Liver (tissue), 9 donors: Measurements from ENCODE around the gene ADGRB2. TPM values are rescaled to one million over a fixed set of nuclear protein-coding genes. Genes with fewer than 3 reads are reported as not detected.

Experiments
- DNase-seq: peaks from one replicate; pipeline ENCODE4 v3.0.0-alpha.2; 2017; ENCODE audit warnings: low spot score
- H3K27ac ChIP-seq, 2 donors: one replicate each; pipeline ENCODE4 v1.7.0; 2013; ENCODE audit warnings: inconsistent platforms in 2 of 2, low read length in 2 of 2, control low read depth in 1 of 2, low read depth in 1 of 2, mild to moderate bottlenecking in 1 of 2
- H3K27me3 ChIP-seq, 4 donors: one replicate each; pipeline versions ENCODE4 v1.6.1 to v1.7.0; 2013; ENCODE audit warnings: low read length in 3 of 4, inconsistent platforms in 1 of 4, mild to moderate bottlenecking in 1 of 4, moderate library complexity in 1 of 4; ENCODE audit not compliant: control insufficient read depth in 4 of 4, insufficient read depth in 4 of 4
- H3K36me3 ChIP-seq, 4 donors: one replicate each; pipeline versions ENCODE4 v1.6.1 to v1.7.0; 2013; ENCODE audit warnings: low read length in 3 of 4, mild to moderate bottlenecking in 3 of 4, low read depth in 1 of 4, moderate library complexity in 1 of 4; ENCODE audit not compliant: control insufficient read depth in 4 of 4, insufficient read depth in 3 of 4
- H3K4me1 ChIP-seq, 4 donors: one replicate each; pipeline versions ENCODE4 v1.6.1 to v1.7.0; 2013; ENCODE audit warnings: low read length in 3 of 4, mild to moderate bottlenecking in 3 of 4, moderate library complexity in 1 of 4; ENCODE audit not compliant: control insufficient read depth in 4 of 4, insufficient read depth in 4 of 4
- H3K4me3 ChIP-seq, 3 donors: one replicate each; pipeline versions ENCODE4 v1.6.1 to v1.7.0; 2013; ENCODE audit warnings: low read length in 3 of 3, control low read depth in 1 of 3, low read depth in 1 of 3, mild to moderate bottlenecking in 1 of 3
- H3K9ac ChIP-seq, 2 donors: one replicate each; pipeline ENCODE4 v1.7.0; 2013; ENCODE audit warnings: low read length in 2 of 2, mild to moderate bottlenecking in 2 of 2, moderate library complexity in 2 of 2, control low read depth in 1 of 2, low read depth in 1 of 2
- H3K9me3 ChIP-seq, 4 donors: one replicate each; pipeline versions ENCODE4 v1.6.1 to v1.7.0; 2013; ENCODE audit warnings: low read length in 3 of 4; ENCODE audit not compliant: control insufficient read depth in 4 of 4
- ATF3 ChIP-seq: IDR thresholded peaks from 2 replicates; pipeline ENCODE4 v1.6.1; 2016; ENCODE audit warnings: antibody characterized with exemption
- CTCF ChIP-seq: fragments of 150-350 bp; IDR thresholded peaks from 2 replicates; pipeline ENCODE4 v1.5.1; 2017; ENCODE audit warnings: improper control_type of control experiment, low read depth, low read length; ENCODE audit not compliant: missing input control
- EGR1 ChIP-seq, 2 donors: IDR thresholded peaks; 2 replicates each; pipeline ENCODE4 v1.6.1; 2016 to 2018; ENCODE audit warnings: antibody characterized with exemption in 2 of 2, low read depth in 2 of 2
- FOXA2 ChIP-seq: IDR thresholded peaks from 2 replicates; pipeline ENCODE4 v1.6.1; 2016; ENCODE audit warnings: antibody characterized with exemption
- HNF4A ChIP-seq, 2 donors: conservative IDR thresholded peaks; 2 replicates each; pipeline ENCODE4 v1.6.1; 2016; ENCODE audit warnings: antibody characterized with exemption in 2 of 2, mild to moderate bottlenecking in 2 of 2
- HNF4G ChIP-seq: IDR thresholded peaks from 2 replicates; pipeline ENCODE4 v1.6.1; 2016; ENCODE audit warnings: antibody characterized with exemption
- JUND ChIP-seq, 2 donors: IDR thresholded peaks; 2 replicates each; pipeline ENCODE4 v1.6.1; 2016; ENCODE audit warnings: antibody characterized with exemption in 2 of 2
- MAX ChIP-seq: IDR thresholded peaks from 2 replicates; pipeline ENCODE4 v1.6.1; 2016; ENCODE audit warnings: antibody characterized with exemption
- NR2F2 ChIP-seq: IDR thresholded peaks from 2 replicates; pipeline ENCODE4 v1.6.1; 2016; ENCODE audit warnings: antibody characterized with exemption
- RAD21 ChIP-seq, 2 donors: IDR thresholded peaks; 2 replicates each; pipeline ENCODE4 v1.6.1; 2016; ENCODE audit warnings: antibody characterized with exemption in 2 of 2, mild to moderate bottlenecking in 2 of 2
- RXRA ChIP-seq, 2 donors: IDR thresholded peaks; 2 replicates each; pipeline ENCODE4 v1.6.1; 2017 to 2018; ENCODE audit warnings: antibody characterized with exemption in 2 of 2, mild to moderate bottlenecking in 1 of 2
- SP1 ChIP-seq: IDR thresholded peaks from 2 replicates; pipeline ENCODE4 v1.6.1; 2018; ENCODE audit warnings: antibody characterized with exemption, mild to moderate bottlenecking
- YY1 ChIP-seq: IDR thresholded peaks from 2 replicates; pipeline ENCODE4 v1.6.1; 2016; ENCODE audit warnings: antibody characterized with exemption, mild to moderate bottlenecking
- WGBS: extraction: QIAGEN DNeasy Blood & Tissue Kit; methylation state at CpG from one replicate; pipeline ENCODE4 v1.1.7; 2013; 5-methylcytosine and 5-hydroxymethylcytosine counted together
- polyA plus RNA-seq, 2 donors: library from polyadenylated mRNA; stranded (reverse) in 1 of 2; unstranded in 1 of 2; fragments of 200-250 nt in 1 of 2; fragments of >200 nt in 1 of 2; fragmentation: Nextera tagmentation in 1 of 2; extraction: Ambion mirVana in 1 of 2; gene quantifications; one replicate each; pipeline versions ENCODE4 v1.2.1 to v1.2.3, GENCODE V29; 2013 to 2015
- total RNA-seq, 2 donors: library from RNA; depleted of rRNA; stranded (reverse); fragments of >200 nt; gene quantifications; one replicate each; pipeline ENCODE4 v1.2.3, GENCODE V29; 2014
- donor health status: healthy.
- donor health status: healthy.
- donor health status: healthy.
- donor health status: healthy.
- donor health status: healthy.

Gene ADGRB2
- total and polyA plus RNA-seq, 4 donors = under 0.01 to 0.05 (median 0.05) TPM; not detected in 1

GRCh38 chr1:31734582-31735107, 29.5 kb downstream of the ADGRB2 start:
- H3K27ac ChIP-seq = no peak overlapping the region
- H3K9ac ChIP-seq = no peak overlapping the region
- WGBS = 90% methylated on average over 7 of the region's 7 CpGs
- H3K9me3 ChIP-seq = no peaks in the 10 kb centered on the region
- TF ChIP-seq RXRA (IDR thresholded peaks at IDR 0.05) (no peak), JUND (IDR thresholded peaks at IDR 0.05) (no peak), EGR1 (IDR thresholded peaks at IDR 0.05; ENCODE audit: low read depth in 2 of 2) (no peak), SP1 (no peak), HNF4A (conservative IDR thresholded peaks at IDR 0.05) (no peak), CTCF (no peak), NR2F2 (no peak), YY1 (no peak), RAD21 (IDR thresholded peaks at IDR 0.05) (no peak), ATF3 (no peak)
- DNase-seq = no peak
- H3K27me3 ChIP-seq = no peaks in the 10 kb centered on the region
- no peaks in the 10 kb centered on the region for H3K36me3 ChIP-seq
- H3K4me1 ChIP-seq = no peaks in the 10 kb centered on the region
- H3K4me3 ChIP-seq = no peak overlapping the region

- H3K4me3 ChIP-seq = no peak overlapping the region
- H3K9me3 ChIP-seq = no peaks in the 10 kb centered on the region
- H3K4me1 ChIP-seq = no peaks in the 10 kb centered on the region
- no peak overlapping the region for H3K9ac ChIP-seq
- TF ChIP-seq SP1 = no peak
- DNase-seq = no peak
- 89% methylated on average over 19 of the region's 19 CpGs for WGBS
- H3K36me3 ChIP-seq = no peaks in the 10 kb centered on the region
- H3K27me3 ChIP-seq = no peaks in the 10 kb centered on the region
- no peak overlapping the region for H3K27ac ChIP-seq
These were observed 30.5 kb downstream of the ADGRB2 start for GRCh38 chr1:31733389-31734219.

- no peak for TF ChIP-seq NR2F2
- no peak for TF ChIP-seq JUND (IDR thresholded peaks at IDR 0.05)
- TF ChIP-seq HNF4A (conservative IDR thresholded peaks at IDR 0.05) = no peak
- no peak for TF ChIP-seq SP1
- TF ChIP-seq CTCF = no peak
- TF ChIP-seq EGR1 (IDR thresholded peaks at IDR 0.05; ENCODE audit: low read depth in 2 of 2) = no peak
- no peak for TF ChIP-seq HNF4G
- TF ChIP-seq RAD21 (IDR thresholded peaks at IDR 0.05) = no peak
- no peak for TF ChIP-seq FOXA2
- TF ChIP-seq ATF3 = no peak
- no peak for TF ChIP-seq MAX
- Histone ChIP-seq H3K4me1 (no peaks in the 10 kb centered on the region), H3K36me3 (no peaks in the 10 kb centered on the region), H3K9me3 (no peaks in the 10 kb centered on the region), H3K9ac (no peak overlapping the region), H3K4me3 (no peak overlapping the region), H3K27me3 (no peaks in the 10 kb centered on the region), H3K27ac (no peak overlapping the region)
- no peak for DNase-seq
- 90% methylated on average over 18 of the region's 18 CpGs for WGBS
These were observed 31.3 kb downstream of the ADGRB2 start for GRCh38 chr1:31732751-31733289.
